ENCODE data around the gene EIF2A. TPM values are rescaled to one million over a fixed set of nuclear protein-coding genes. Genes with fewer than 3 reads are reported as not detected.
A peak's percentile ranks its signal among the peaks of the same experiment; 100 is the strongest.
"Not testable (repeated sequence)": the region's sequence is repeated elsewhere in the genome, so short reads cannot be mapped to it uniquely, and the experiment has no call there.

Gene EIF2A
- total RNA-seq, 4 donors from 2014 or later, result 179 to 198 (median 189) TPM

GRCh38 chr3:150600647-150601530 lies 54.3 kb downstream of the EIF2A start:
- not testable (repeated sequence) for H3K4me3 ChIP-seq (replicated peaks in 1 of 3); H3K27me3 ChIP-seq; DNase-seq; H3K36me3 ChIP-seq; H3K9me3 ChIP-seq; H3K27ac ChIP-seq
- intact Hi-C loops (cut with DNase I), result loop anchor here (5.0 kb wide), 1 partner anchor 54 kb away; the partner anchor contains the start of genes EIF2A and SERP1
- H3K4me1 ChIP-seq, result peaks cover 20 to 25% of the 10 kb centered on the region in 2 donors
- 93% methylated on average over 13 of the region's 13 CpGs for WGBS, 2 donors

GRCh38 chr3:150602426-150603152 lies 56.0 kb downstream of the EIF2A start:
- 38 to 40% methylated on average over 6 of the region's 6 CpGs for WGBS, 2 donors
- no peaks in the 10 kb centered on the region for H3K27me3 ChIP-seq
- intact Hi-C loops (cut with DNase I), result loop anchor here (5.0 kb wide), 1 partner anchor 55 kb away; the partner anchor contains the start of genes EIF2A and SERP1
- H3K4me1 ChIP-seq, result peaks cover 20 to 33% of the 10 kb centered on the region in 2 donors
- no peaks in the 10 kb centered on the region for H3K36me3 ChIP-seq
- H3K27ac ChIP-seq, result peak overlapping the region; percentile 94 to 97 (median 97)
- no peaks in the 10 kb centered on the region for H3K9me3 ChIP-seq
- TF ChIP-seq CTCF (IDR thresholded peaks at IDR 0.05), result no peak
- H3K4me3 ChIP-seq (replicated peaks in 1 of 3), result peak overlapping the region in 2 of 3 donors; percentile 24 to 79
- no peak for DNase-seq

DNA sequence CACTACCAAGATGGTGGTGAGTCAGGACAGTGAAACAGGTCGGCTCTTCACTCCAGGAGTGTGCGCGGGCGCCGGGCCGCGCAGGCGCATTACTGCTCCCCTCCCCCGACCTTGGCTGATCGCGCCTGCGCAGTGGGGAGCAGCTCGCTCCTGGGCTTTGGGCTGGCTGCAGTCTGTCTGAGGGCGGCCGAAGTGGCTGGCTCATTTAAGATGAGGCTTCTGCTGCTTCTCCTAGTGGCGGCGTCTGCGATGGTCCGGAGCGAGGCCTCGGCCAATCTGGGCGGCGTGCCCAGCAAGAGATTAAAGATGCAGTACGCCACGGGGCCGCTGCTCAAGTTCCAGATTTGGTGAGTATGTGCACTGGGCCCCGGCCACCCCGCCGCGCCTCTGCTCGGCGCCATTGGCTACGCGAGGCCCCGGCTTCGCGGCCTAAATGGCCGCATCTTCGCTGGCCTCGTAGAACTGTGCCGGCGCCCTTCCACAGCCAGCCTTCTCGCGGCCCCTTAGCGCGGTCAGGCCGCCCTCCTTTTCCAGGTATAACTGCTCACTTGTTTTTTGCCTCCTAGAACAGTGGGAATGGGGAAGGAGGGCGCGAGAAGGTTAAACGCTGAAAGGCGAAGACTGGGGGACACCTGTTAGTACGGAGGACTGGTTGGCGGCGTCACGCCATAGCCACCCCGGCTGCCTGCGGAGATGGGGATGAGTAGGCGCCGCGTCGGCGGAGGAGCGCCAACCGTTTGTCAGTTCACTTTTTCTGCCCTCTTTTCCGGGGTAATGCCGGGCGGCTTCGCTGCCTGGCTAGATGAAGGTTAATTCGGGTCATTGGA lies 56.8 kb downstream of the EIF2A start, which contains the start of gene SELENOT:
SELENOT (plus strand) TSS at position 169 of the 827 bp plus-strand sequence; CDS start at position 211, 42 bp downstream.
- peak in 4 of 6 experiments; percentile 27 to 40 (median 36) for TF ChIP-seq CTCF (IDR thresholded peaks at IDR 0.05)
- TF ChIP-seq POLR2A (IDR thresholded peaks at IDR 0.05), result peak; percentile 81 to 98
- no peaks in the 10 kb centered on the region for H3K27me3 ChIP-seq
- H3K4me1 ChIP-seq, result peaks cover 20 to 40% of the 10 kb centered on the region in 2 donors
- peak; percentile 94 to 95 for DNase-seq
- peak within 1 kb of the TSS; percentile 94 to 97 (median 97) for H3K27ac ChIP-seq
- H3K4me3 ChIP-seq (replicated peaks in 1 of 3), result peak within 1 kb of the TSS; percentile 42 to 79 (median 54)
- no peaks in the 10 kb centered on the region for H3K9me3 ChIP-seq
- WGBS, 2 donors, result 0 to 1% methylated on average over 21 to 50 of the region's 69 CpGs
- no peaks in the 10 kb centered on the region for H3K36me3 ChIP-seq
- intact Hi-C loops (cut with DNase I), result loop anchor here (5.0 kb wide), 1 partner anchor 56 kb away; the partner anchor contains the start of genes EIF2A and SERP1

- H3K36me3 ChIP-seq, result no peaks in the 10 kb centered on the region
- peak overlapping the region; percentile 94 to 97 (median 97) for H3K27ac ChIP-seq
- H3K27me3 ChIP-seq, result no peaks in the 10 kb centered on the region
- no peaks in the 10 kb centered on the region for H3K9me3 ChIP-seq
- peaks cover 20 to 43% of the 10 kb centered on the region in 2 donors for H3K4me1 ChIP-seq
- 0 to 1% methylated on average over 10 to 11 of the region's 11 CpGs for WGBS, 2 donors
- DNase-seq, result peak; percentile 26 to 35
- intact Hi-C loops (cut with DNase I), result loop anchor here (5.0 kb wide), 1 partner anchor 57 kb away; the partner anchor contains the start of genes EIF2A and SERP1
- TF ChIP-seq POLR2A (IDR thresholded peaks at IDR 0.05) (no peak), CTCF (IDR thresholded peaks at IDR 0.05) (no peak)
- H3K4me3 ChIP-seq (replicated peaks in 1 of 3), result peak overlapping the region; percentile 42 to 79 (median 54)
These were observed 57.4 kb downstream of the EIF2A start for GRCh38 chr3:150603980-150604319.

All from thyroid gland (tissue), 4 donors.